Stimulated activated CD8-positive, alpha-beta memory T cell treated with anti-CD3 and anti-CD28 coated beads, Interleukin-7, amount 100 ng/mL, for 48 hours (primary cell): ENCODE measurements around the gene SNX30.

Experiments used
- DNase-seq, 2 donors: peaks; one replicate each; pipeline ENCODE4 v3.0.0-alpha.2; 2020; ENCODE audit warnings: low read depth in 1 of 2; ENCODE audit errors: extremely low read depth in 1 of 2

SNX30 gene

GRCh38 chr9:112780450-112781036, 30.0 kb downstream of the SNX30 start:
- DNase-seq: no peak

GRCh38 chr9:112782218-112782617, 31.7 kb downstream of the SNX30 start:
- DNase-seq: no peak

- DNase-seq: no peak
Observed at GRCh38 chr9:112783551-112783954, 33.0 kb downstream of the SNX30 start.

- no peak for DNase-seq
Observed at GRCh38 chr9:112784020-112784785, 33.6 kb downstream of the SNX30 start.

- no peak for DNase-seq
Observed at GRCh38 chr9:112785986-112786385, 35.4 kb downstream of the SNX30 start.

GRCh38 chr9:112786829-112787520, 36.4 kb downstream of the SNX30 start:
- DNase-seq: no peak

GRCh38 chr9:112787978-112788377, 37.4 kb downstream of the SNX30 start:
- no peak for DNase-seq

- DNase-seq: no peak
Observed at GRCh38 chr9:112789473-112789872, 38.9 kb downstream of the SNX30 start.

- DNase-seq: no peak
Observed at GRCh38 chr9:112789891-112790774, 39.6 kb downstream of the SNX30 start.

- no peak for DNase-seq
Observed at GRCh38 chr9:112792670-112793069, 42.1 kb downstream of the SNX30 start.

GRCh38 chr9:112793213-112793810, 42.8 kb downstream of the SNX30 start:
- peak; percentile 68 to 77 for DNase-seq

- no peak for DNase-seq
Observed at GRCh38 chr9:112794731-112795130, 44.2 kb downstream of the SNX30 start.

- no peak for DNase-seq
Observed at GRCh38 chr9:112795921-112796320, 45.4 kb downstream of the SNX30 start.

- DNase-seq: no peak
Observed at GRCh38 chr9:112796485-112796884, 45.9 kb downstream of the SNX30 start.

GRCh38 chr9:112809351-112809848, 58.8 kb downstream of the SNX30 start:
- no peak for DNase-seq

- no peak for DNase-seq
Observed at GRCh38 chr9:112809906-112810305, 59.3 kb downstream of the SNX30 start.

- no peak for DNase-seq
Observed at GRCh38 chr9:112810696-112811490, 60.3 kb downstream of the SNX30 start.

- DNase-seq: no peak
Observed at GRCh38 chr9:112811518-112811917, 61.0 kb downstream of the SNX30 start.

GRCh38 chr9:112815868-112816267, 65.3 kb downstream of the SNX30 start:
- DNase-seq: no peak

- no peak for DNase-seq
Observed at GRCh38 chr9:112817860-112818203, 67.3 kb downstream of the SNX30 start.
